Stimulated activated CD4-positive, alpha-beta T cell treated with anti-CD3 and anti-CD28 coated beads, Interleukin-4, amount 100 ng/mL, for 48 hours (primary cell): Measurements from ENCODE around the gene PPARD.

ENCODE experiments used
- DNase-seq, 2 donors: peaks; one replicate each; pipeline ENCODE4 v3.0.0-alpha.2; 2020; ENCODE audit warnings: low read depth in 2 of 2

The PPARD gene

GRCh38 chr6:35354361-35355135 is 12.2 kb downstream of the PPARD start:
- no peak for DNase-seq

- no peak for DNase-seq
These were observed 14.0 kb downstream of the PPARD start for GRCh38 chr6:35356391-35356790.

- DNase-seq, result no peak
These were observed 15.3 kb downstream of the PPARD start for GRCh38 chr6:35357677-35358076.

- no peak for DNase-seq
These were observed 15.7 kb downstream of the PPARD start for GRCh38 chr6:35358086-35358485.

- no peak for DNase-seq
These were observed 17.0 kb downstream of the PPARD start for GRCh38 chr6:35359346-35359743.

GRCh38 chr6:35359744-35360348 is 17.5 kb downstream of the PPARD start:
- DNase-seq, result no peak

GRCh38 chr6:35360349-35361138 is 18.2 kb downstream of the PPARD start:
- no peak for DNase-seq

GRCh38 chr6:35362200-35362599 is 19.8 kb downstream of the PPARD start:
- no peak for DNase-seq

- no peak for DNase-seq
These were observed 21.0 kb downstream of the PPARD start for GRCh38 chr6:35363293-35363750.

GRCh38 chr6:35365594-35366203 is 23.3 kb downstream of the PPARD start:
- DNase-seq, result no peak

- no peak for DNase-seq
These were observed 23.8 kb downstream of the PPARD start for GRCh38 chr6:35366204-35366596.

- DNase-seq, result no peak
These were observed 25.3 kb downstream of the PPARD start for GRCh38 chr6:35367646-35368037.

GRCh38 chr6:35368038-35368887 is 25.9 kb downstream of the PPARD start:
- DNase-seq, result peak; percentile 20 to 27

GRCh38 chr6:35370124-35370741 is 27.9 kb downstream of the PPARD start:
- peak; percentile 22 to 37 for DNase-seq

- no peak for DNase-seq
These were observed 28.6 kb downstream of the PPARD start for GRCh38 chr6:35370785-35371493.

GRCh38 chr6:35371494-35372262 is 29.3 kb downstream of the PPARD start:
- no peak for DNase-seq

GRCh38 chr6:35372633-35373032 is 30.3 kb downstream of the PPARD start:
- no peak for DNase-seq

GRCh38 chr6:35376281-35376680 is 33.9 kb downstream of the PPARD start:
- DNase-seq, result no peak

GRCh38 chr6:35377002-35377401 is 34.6 kb downstream of the PPARD start:
- no peak for DNase-seq
